Gastrocnemius medialis (tissue), 4 donors: ENCODE data around the gene ZNF230.

ENCODE experiments used
- POLR2A ChIP-seq, 2 donors: fragments of 450-650 bp; IDR thresholded peaks; one replicate each; pipeline ENCODE4 v1.6.1; 2017; ENCODE audit warnings: antibody characterized with exemption in 2 of 2, mild to moderate bottlenecking in 2 of 2, moderate library complexity in 2 of 2
- TF ChIP-seq, protein P1 (sequence below), 5 experiments: fragments of 450-650 bp in 3 of 5; fragments of 200-600 bp in 2 of 5; sonication (generic) in 2 of 5; IDR thresholded peaks in 4 of 5; conservative IDR thresholded peaks in 1 of 5; 1 replicate in 4 of 5; 2 replicates in 1 of 5; pipeline ENCODE4 v1.5.1; 2016 to 2019; ENCODE audit warnings: antibody characterized with exemption in 5 of 5, mild to moderate bottlenecking in 3 of 5, moderate library complexity in 3 of 5

- TF ChIP-seq POLR2A (IDR thresholded peaks at IDR 0.05), result no peak
- TF ChIP-seq, protein P1, sequence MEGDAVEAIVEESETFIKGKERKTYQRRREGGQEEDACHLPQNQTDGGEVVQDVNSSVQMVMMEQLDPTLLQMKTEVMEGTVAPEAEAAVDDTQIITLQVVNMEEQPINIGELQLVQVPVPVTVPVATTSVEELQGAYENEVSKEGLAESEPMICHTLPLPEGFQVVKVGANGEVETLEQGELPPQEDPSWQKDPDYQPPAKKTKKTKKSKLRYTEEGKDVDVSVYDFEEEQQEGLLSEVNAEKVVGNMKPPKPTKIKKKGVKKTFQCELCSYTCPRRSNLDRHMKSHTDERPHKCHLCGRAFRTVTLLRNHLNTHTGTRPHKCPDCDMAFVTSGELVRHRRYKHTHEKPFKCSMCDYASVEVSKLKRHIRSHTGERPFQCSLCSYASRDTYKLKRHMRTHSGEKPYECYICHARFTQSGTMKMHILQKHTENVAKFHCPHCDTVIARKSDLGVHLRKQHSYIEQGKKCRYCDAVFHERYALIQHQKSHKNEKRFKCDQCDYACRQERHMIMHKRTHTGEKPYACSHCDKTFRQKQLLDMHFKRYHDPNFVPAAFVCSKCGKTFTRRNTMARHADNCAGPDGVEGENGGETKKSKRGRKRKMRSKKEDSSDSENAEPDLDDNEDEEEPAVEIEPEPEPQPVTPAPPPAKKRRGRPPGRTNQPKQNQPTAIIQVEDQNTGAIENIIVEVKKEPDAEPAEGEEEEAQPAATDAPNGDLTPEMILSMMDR (IDR thresholded peaks at IDR 0.05 in 4 of 5, conservative IDR thresholded peaks at IDR 0.05 in 1 of 5), result no peak
Observed at GRCh38 chr19:44042147-44042546, 39.4 kb downstream of the ZNF230 start.
